Keratinocyte (primary cell): ENCODE data around the gene ESF1. TPM values are rescaled to one million over a fixed set of nuclear protein-coding genes. Genes with fewer than 3 reads are reported as not detected.

Experiments used
- DNase-seq: peaks from one replicate; pipeline ENCODE4 v3.0.0-alpha.2; 2011; ENCODE audit warnings: low read depth, missing footprints, low spot score
- FAIRE-seq: peaks from 2 replicates; lab custom pipeline; 2011; peaks lifted over from hg19 to GRCh38; lab: Jason Lieb, UNC
- H2AFZ ChIP-seq: 2 replicates; pipeline ENCODE4 v1.6.0; 2012; ENCODE audit warnings: low read length, control low read depth, inconsistent platforms; ENCODE audit not compliant: control insufficient read depth
- H3K27ac ChIP-seq: 2 replicates; pipeline ENCODE4 v1.5.1; 2011; ENCODE audit warnings: low read length; ENCODE audit not compliant: control insufficient read depth, insufficient read depth
- H3K27me3 ChIP-seq: 3 replicates; pipeline ENCODE4 v1.6.0; 2011; ENCODE audit warnings: low read length; ENCODE audit not compliant: control insufficient read depth, insufficient read depth; ENCODE audit errors: extremely low read depth
- H3K36me3 ChIP-seq, 2 experiments: 2 replicates in 1 of 2; 3 replicates in 1 of 2; pipeline ENCODE4 v1.5.1; 2011; ENCODE audit warnings: low read length in 2 of 2, mild to moderate bottlenecking in 1 of 2; ENCODE audit not compliant: control insufficient read depth in 2 of 2, insufficient read depth in 2 of 2; ENCODE audit errors: extremely low read depth in 1 of 2
- H3K4me1 ChIP-seq: 3 replicates; pipeline ENCODE4 v1.5.1; 2011; ENCODE audit warnings: low read length; ENCODE audit not compliant: control insufficient read depth, insufficient read depth; ENCODE audit errors: extremely low read depth
- H3K4me2 ChIP-seq: 3 replicates; pipeline ENCODE4 v1.6.0; 2011; ENCODE audit warnings: low read depth, low read length; ENCODE audit not compliant: control insufficient read depth, insufficient read depth; ENCODE audit errors: extremely low read depth
- H3K4me3 ChIP-seq, 3 experiments: fragments of 200-600 bp in 1 of 3; sonication (generic) in 1 of 3; 2 replicates in 2 of 3; 3 replicates in 1 of 3; pipeline ENCODE4 v1.5.1; 2011 to 2016; ENCODE audit warnings: low read length in 3 of 3, mild to moderate bottlenecking in 3 of 3, control low read depth in 2 of 3, inconsistent platforms in 1 of 3, low read depth in 1 of 3, mixed read lengths in 1 of 3, mixed run types in 1 of 3, moderate library complexity in 1 of 3; ENCODE audit not compliant: control insufficient read depth in 2 of 3, insufficient read depth in 2 of 3; ENCODE audit errors: extremely low read depth in 1 of 3
- H3K79me2 ChIP-seq: 2 replicates; pipeline ENCODE4 v1.6.0; 2012; ENCODE audit warnings: low read length; ENCODE audit not compliant: control insufficient read depth, insufficient read depth
- H3K9ac ChIP-seq: 3 replicates; pipeline ENCODE4 v1.6.0; 2011; ENCODE audit warnings: low read length; ENCODE audit not compliant: control insufficient read depth, insufficient read depth; ENCODE audit errors: extremely low read depth
- H3K9me1 ChIP-seq: 3 replicates; pipeline ENCODE4 v1.6.0; 2011; ENCODE audit warnings: low read length; ENCODE audit not compliant: control insufficient read depth, insufficient read depth; ENCODE audit errors: extremely low read depth
- H3K9me3 ChIP-seq: 2 replicates; pipeline ENCODE4 v1.5.1; 2012; ENCODE audit warnings: low read depth, low read length; ENCODE audit not compliant: control insufficient read depth
- H4K20me1 ChIP-seq: 3 replicates; pipeline ENCODE4 v1.6.0; 2011; ENCODE audit warnings: low read length; ENCODE audit not compliant: control insufficient read depth, insufficient read depth; ENCODE audit errors: extremely low read depth
- EZH2 ChIP-seq: IDR thresholded peaks from one replicate; pipeline ENCODE4 v1.6.1; 2012; ENCODE audit warnings: inconsistent platforms, mild to moderate bottlenecking, low read length, moderate library complexity
- dilution Hi-C: fragments of 300-500 bp; cut with MboI; formaldehyde crosslinking; loops from one replicate; pipeline ENCODE4 v1.7.0; 2020; ENCODE audit warnings: low sequenced_read_pairs; ENCODE audit not compliant: extremely low pct_ligation_motif_present
- polyA plus RNA-seq, 5 experiments: library from polyadenylated mRNA; depleted of rRNA in 3 of 5; stranded (reverse) in 3 of 5; stranded (forward) in 1 of 5; unstranded in 1 of 5; fragments of >200 nt; gene quantifications; 1 replicate in 1 of 5; 2 replicates in 3 of 5; 3 replicates in 1 of 5; pipeline versions ENCODE4 v1.2.1 to v1.2.3, GENCODE V29; 2011 to 2012; ENCODE audit warnings: missing spikeins in 2 of 5, low read depth in 1 of 5, low replicate concordance in 1 of 5
- TF ChIP-seq, protein P1 (sequence below), 3 experiments: IDR thresholded peaks in 1 of 3; conservative IDR thresholded peaks in 1 of 3; optimal IDR thresholded peaks in 1 of 3; 2 replicates in 2 of 3; 3 replicates in 1 of 3; pipeline versions ENCODE3 to v1.5.1; 2011; ENCODE audit warnings: low read length in 3 of 3, mild to moderate bottlenecking in 3 of 3, moderate library complexity in 2 of 3, control low read depth in 1 of 3, inconsistent platforms in 1 of 3; ENCODE audit not compliant: insufficient read depth in 2 of 3; ENCODE audit errors: extremely low read depth in 1 of 3

The ESF1 gene
- polyA plus RNA-seq, 1 donor (not counting 4 experiments of a cell fraction or from before 2014, with no cell fraction given), result 10.8 TPM

DNA sequence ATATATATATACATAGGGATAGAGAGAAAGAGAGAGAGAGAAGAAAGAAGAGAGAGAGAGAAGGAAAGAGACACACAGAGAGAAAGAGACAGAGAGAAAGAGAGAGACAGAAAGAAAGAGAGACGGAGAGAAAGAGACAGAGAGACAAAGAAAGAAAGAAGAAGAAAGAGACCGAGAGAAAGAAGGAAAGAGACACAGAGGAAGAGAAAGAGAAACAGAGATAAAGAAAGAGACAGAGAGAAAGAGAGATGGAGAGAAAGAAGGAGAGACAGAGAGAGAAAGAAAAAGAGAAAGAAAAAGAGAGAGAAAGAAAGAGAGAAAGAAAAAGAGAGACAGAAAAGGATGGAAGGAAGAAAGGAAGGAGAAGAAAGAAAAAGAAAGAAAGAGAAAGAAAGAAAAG, 99.1 kb downstream of the ESF1 start:
- no peak for FAIRE-seq

DNA sequence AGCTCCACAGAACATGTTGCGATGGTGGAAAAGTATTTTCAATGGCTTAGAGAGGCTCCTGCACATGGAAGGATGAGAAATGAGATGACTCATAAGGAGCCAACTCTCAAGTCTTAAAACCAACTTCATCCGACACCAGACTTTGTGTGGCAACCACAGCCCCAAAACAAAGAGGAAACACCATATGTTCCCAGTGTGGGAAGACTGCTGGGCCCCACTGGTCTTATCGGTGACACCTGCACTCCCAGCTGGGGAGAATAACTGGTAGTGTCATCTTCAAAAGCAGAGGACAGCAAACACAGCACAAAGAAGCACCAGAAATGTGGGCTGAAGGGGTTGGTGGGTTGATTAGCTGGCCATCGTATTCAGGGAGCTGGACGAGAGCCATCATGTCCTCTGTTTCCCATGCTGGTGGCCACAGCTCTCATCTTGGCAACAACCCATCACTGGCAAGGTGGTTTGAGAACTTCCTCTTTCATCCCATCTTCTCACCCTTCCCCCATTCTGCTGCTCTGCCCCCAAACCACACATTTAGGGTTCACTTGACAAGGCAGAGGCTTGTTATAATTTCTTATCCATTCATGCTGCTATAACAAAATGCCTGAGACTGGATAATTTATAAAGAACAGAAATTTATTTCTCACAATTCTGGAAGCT, 100.0 kb downstream of the ESF1 start:
- Histone ChIP-seq H4K20me1 (no peaks in the 10 kb centered on the region), H3K79me2 (no peaks in the 10 kb centered on the region), H3K4me1 (no peaks in the 10 kb centered on the region), H3K27ac (no peak overlapping the region), H2AFZ (no peak overlapping the region), H3K4me3 (no peak overlapping the region), H3K9me3 (no peaks in the 10 kb centered on the region), H3K27me3 (no peaks in the 10 kb centered on the region), H3K4me2 (no peak overlapping the region), H3K36me3 (no peaks in the 10 kb centered on the region), H3K9ac (no peak overlapping the region), H3K9me1 (no peaks in the 10 kb centered on the region)
- DNase-seq (no peak), FAIRE-seq (no peak)
- dilution Hi-C loops, result no loop called here
- TF ChIP-seq, protein P1, sequence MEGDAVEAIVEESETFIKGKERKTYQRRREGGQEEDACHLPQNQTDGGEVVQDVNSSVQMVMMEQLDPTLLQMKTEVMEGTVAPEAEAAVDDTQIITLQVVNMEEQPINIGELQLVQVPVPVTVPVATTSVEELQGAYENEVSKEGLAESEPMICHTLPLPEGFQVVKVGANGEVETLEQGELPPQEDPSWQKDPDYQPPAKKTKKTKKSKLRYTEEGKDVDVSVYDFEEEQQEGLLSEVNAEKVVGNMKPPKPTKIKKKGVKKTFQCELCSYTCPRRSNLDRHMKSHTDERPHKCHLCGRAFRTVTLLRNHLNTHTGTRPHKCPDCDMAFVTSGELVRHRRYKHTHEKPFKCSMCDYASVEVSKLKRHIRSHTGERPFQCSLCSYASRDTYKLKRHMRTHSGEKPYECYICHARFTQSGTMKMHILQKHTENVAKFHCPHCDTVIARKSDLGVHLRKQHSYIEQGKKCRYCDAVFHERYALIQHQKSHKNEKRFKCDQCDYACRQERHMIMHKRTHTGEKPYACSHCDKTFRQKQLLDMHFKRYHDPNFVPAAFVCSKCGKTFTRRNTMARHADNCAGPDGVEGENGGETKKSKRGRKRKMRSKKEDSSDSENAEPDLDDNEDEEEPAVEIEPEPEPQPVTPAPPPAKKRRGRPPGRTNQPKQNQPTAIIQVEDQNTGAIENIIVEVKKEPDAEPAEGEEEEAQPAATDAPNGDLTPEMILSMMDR (optimal IDR thresholded peaks at IDR 0.05 in 1 of 3, IDR thresholded peaks at IDR 0.05 in 1 of 3, conservative IDR thresholded peaks at IDR 0.05 in 1 of 3; ENCODE audit: extremely low read depth in 1 of 3, insufficient read depth in 2 of 3, low read length in 3 of 3), result no peak
- TF ChIP-seq EZH2, result no peak

More for the DNA sequence above, 99.1 kb downstream of the ESF1 start:
- H3K4me2 ChIP-seq, result no peak overlapping the region
- no peak for DNase-seq
- no peak overlapping the region for H3K9ac ChIP-seq
- H4K20me1 ChIP-seq, result no peaks in the 10 kb centered on the region
- no peak overlapping the region for H3K4me3 ChIP-seq
- H3K79me2 ChIP-seq, result no peaks in the 10 kb centered on the region
- no peaks in the 10 kb centered on the region for H3K27me3 ChIP-seq
- no peaks in the 10 kb centered on the region for H3K9me3 ChIP-seq
- no peak overlapping the region for H3K27ac ChIP-seq
- H2AFZ ChIP-seq, result no peak overlapping the region
- no peaks in the 10 kb centered on the region for H3K36me3 ChIP-seq
- dilution Hi-C loops, result no loop called here
- H3K4me1 ChIP-seq, result no peaks in the 10 kb centered on the region
- H3K9me1 ChIP-seq, result no peaks in the 10 kb centered on the region
- TF ChIP-seq EZH2, result no peak
- TF ChIP-seq, protein P1 (optimal IDR thresholded peaks at IDR 0.05 in 1 of 3, IDR thresholded peaks at IDR 0.05 in 1 of 3, conservative IDR thresholded peaks at IDR 0.05 in 1 of 3; ENCODE audit: extremely low read depth in 1 of 3, insufficient read depth in 2 of 3, low read length in 3 of 3), result no peak
